ENCODE measurements around the gene HMGN3. TPM values are rescaled to one million over a fixed set of nuclear protein-coding genes. Genes with fewer than 3 reads are reported as not detected.

Gene HMGN3
- total RNA-seq, 1 experiment from 2014 or later = 113 TPM

- Histone ChIP-seq H4K20me1 (ENCODE audit: low read length) (no peaks in the 10 kb centered on the region), H3K4me2 (ENCODE audit: low read length) (no peak overlapping the region), H3K27ac (ENCODE audit: low read length) (no peak overlapping the region), H3F3A (ENCODE audit: low read length, unreplicated experiment) (no peaks in the 10 kb centered on the region), H3K9ac (ENCODE audit: low read length) (no peak overlapping the region), H3K36me3 (ENCODE audit: low read depth, low read length) (no peaks in the 10 kb centered on the region), H3K27me3 (ENCODE audit: low read length) (no peaks in the 10 kb centered on the region), H3K4me1 (ENCODE audit: insufficient read depth, low read length) (no peaks in the 10 kb centered on the region), H3K79me2 (ENCODE audit: low read length) (no peaks in the 10 kb centered on the region), H2AFZ (ENCODE audit: low read length) (no peak overlapping the region), H3K4me3 (ENCODE audit: low read length) (no peak overlapping the region), H3K9me3 (ENCODE audit: low read length) (no peaks in the 10 kb centered on the region), H3K9me2 (replicated peaks; ENCODE audit: low read length) (no peaks in the 10 kb centered on the region)
- TF ChIP-seq EZH2phosphoT487 (IDR thresholded peaks at IDR 0.05; ENCODE audit: borderline replicate concordance, low read length) (no peak), CTCF (conservative IDR thresholded peaks at IDR 0.05; ENCODE audit: low read depth, low read length) (no peak), EZH2 (IDR thresholded peaks at IDR 0.05; ENCODE audit: low read length, unreplicated experiment) (no peak)
- ChIA-PET CTCF (no interaction called here), POLR2A (ENCODE audit: unreplicated experiment) (no interaction called here)
- no TSS peak for BruUV-seq (replicated peaks)
- ATAC-seq = no peak
- intact Hi-C loops (cut with micrococcal nuclease) = no loop called here
- no peak for DNase-seq
Measured at GRCh38 chr6:79246891-79247290, 12.4 kb upstream of the HMGN3 start.

- DNase-seq = no peak
- ChIA-PET CTCF (no interaction called here), POLR2A (ENCODE audit: unreplicated experiment) (no interaction called here)
- H3K9me3 ChIP-seq (ENCODE audit: low read length) = no peaks in the 10 kb centered on the region
- no peak overlapping the region for H3K4me2 ChIP-seq (ENCODE audit: low read length)
- no peak overlapping the region for H3K4me3 ChIP-seq (ENCODE audit: low read length)
- no peaks in the 10 kb centered on the region for H3K79me2 ChIP-seq (ENCODE audit: low read length)
- H3K27me3 ChIP-seq (ENCODE audit: low read length) = no peaks in the 10 kb centered on the region
- no peak for ATAC-seq
- TF ChIP-seq CTCF (conservative IDR thresholded peaks at IDR 0.05; ENCODE audit: low read depth, low read length) = no peak
- TF ChIP-seq EZH2 (IDR thresholded peaks at IDR 0.05; ENCODE audit: low read length, unreplicated experiment) = no peak
- TF ChIP-seq EZH2phosphoT487 (IDR thresholded peaks at IDR 0.05; ENCODE audit: borderline replicate concordance, low read length) = no peak
- H3K36me3 ChIP-seq (ENCODE audit: low read depth, low read length) = no peaks in the 10 kb centered on the region
- H3K9me2 ChIP-seq (replicated peaks; ENCODE audit: low read length) = no peaks in the 10 kb centered on the region
- H4K20me1 ChIP-seq (ENCODE audit: low read length) = no peaks in the 10 kb centered on the region
- intact Hi-C loops (cut with micrococcal nuclease) = no loop called here
- no peaks in the 10 kb centered on the region for H3F3A ChIP-seq (ENCODE audit: low read length, unreplicated experiment)
- no peak overlapping the region for H3K9ac ChIP-seq (ENCODE audit: low read length)
- peaks cover 12% of the 10 kb centered on the region for H3K4me1 ChIP-seq (ENCODE audit: insufficient read depth, low read length)
- no peak overlapping the region for H3K27ac ChIP-seq (ENCODE audit: low read length)
- no peak overlapping the region for H2AFZ ChIP-seq (ENCODE audit: low read length)
- no TSS peak for BruUV-seq (replicated peaks)
Measured at GRCh38 chr6:79241228-79241627, 6.7 kb upstream of the HMGN3 start.

GRCh38 chr6:79240509-79240908, 6.0 kb upstream of the HMGN3 start:
- H3K9me2 ChIP-seq (replicated peaks; ENCODE audit: low read length) = no peaks in the 10 kb centered on the region
- H3K4me3 ChIP-seq (ENCODE audit: low read length) = no peak overlapping the region
- no peak overlapping the region for H3K4me2 ChIP-seq (ENCODE audit: low read length)
- ChIA-PET CTCF (no interaction called here), POLR2A (ENCODE audit: unreplicated experiment) (no interaction called here)
- DNase-seq (no peak), ATAC-seq (no peak)
- H2AFZ ChIP-seq (ENCODE audit: low read length) = no peak overlapping the region
- no TSS peak for BruUV-seq (replicated peaks)
- H4K20me1 ChIP-seq (ENCODE audit: low read length) = no peaks in the 10 kb centered on the region
- H3K36me3 ChIP-seq (ENCODE audit: low read depth, low read length) = no peaks in the 10 kb centered on the region
- H3K79me2 ChIP-seq (ENCODE audit: low read length) = no peaks in the 10 kb centered on the region
- H3K4me1 ChIP-seq (ENCODE audit: insufficient read depth, low read length) = peaks cover 12% of the 10 kb centered on the region
- H3K27me3 ChIP-seq (ENCODE audit: low read length) = no peaks in the 10 kb centered on the region
- H3F3A ChIP-seq (ENCODE audit: low read length, unreplicated experiment) = no peaks in the 10 kb centered on the region
- no peak overlapping the region for H3K27ac ChIP-seq (ENCODE audit: low read length)
- intact Hi-C loops (cut with micrococcal nuclease) = no loop called here
- TF ChIP-seq EZH2 (IDR thresholded peaks at IDR 0.05; ENCODE audit: low read length, unreplicated experiment) (no peak), EZH2phosphoT487 (IDR thresholded peaks at IDR 0.05; ENCODE audit: borderline replicate concordance, low read length) (no peak), CTCF (conservative IDR thresholded peaks at IDR 0.05; ENCODE audit: low read depth, low read length) (no peak)
- no peaks in the 10 kb centered on the region for H3K9me3 ChIP-seq (ENCODE audit: low read length)
- H3K9ac ChIP-seq (ENCODE audit: low read length) = no peak overlapping the region
